ENCODE measurements around the gene IL11.

IL11 gene

GRCh38 chr19:55365245-55365644 lies 5.0 kb downstream of the IL11 start:
- no peaks in the 10 kb centered on the region for H3K9me3 ChIP-seq (ENCODE audit: control insufficient read depth, low read depth, low read length)
- no peak overlapping the region for H3K9ac ChIP-seq (ENCODE audit: low read length)
- peaks cover 24% of the 10 kb centered on the region for H3K27me3 ChIP-seq (ENCODE audit: control insufficient read depth, insufficient read depth, low read length)
- no peaks in the 10 kb centered on the region for H3K36me3 ChIP-seq (ENCODE audit: control insufficient read depth, low read depth, low read length)
- no peak overlapping the region for H3K4me3 ChIP-seq (ENCODE audit: low read length)
- H3K27ac ChIP-seq (ENCODE audit: low read length): no peak overlapping the region
- peaks cover 4% of the 10 kb centered on the region for H3K4me1 ChIP-seq (ENCODE audit: control insufficient read depth, low read depth, low read length)

DNA sequence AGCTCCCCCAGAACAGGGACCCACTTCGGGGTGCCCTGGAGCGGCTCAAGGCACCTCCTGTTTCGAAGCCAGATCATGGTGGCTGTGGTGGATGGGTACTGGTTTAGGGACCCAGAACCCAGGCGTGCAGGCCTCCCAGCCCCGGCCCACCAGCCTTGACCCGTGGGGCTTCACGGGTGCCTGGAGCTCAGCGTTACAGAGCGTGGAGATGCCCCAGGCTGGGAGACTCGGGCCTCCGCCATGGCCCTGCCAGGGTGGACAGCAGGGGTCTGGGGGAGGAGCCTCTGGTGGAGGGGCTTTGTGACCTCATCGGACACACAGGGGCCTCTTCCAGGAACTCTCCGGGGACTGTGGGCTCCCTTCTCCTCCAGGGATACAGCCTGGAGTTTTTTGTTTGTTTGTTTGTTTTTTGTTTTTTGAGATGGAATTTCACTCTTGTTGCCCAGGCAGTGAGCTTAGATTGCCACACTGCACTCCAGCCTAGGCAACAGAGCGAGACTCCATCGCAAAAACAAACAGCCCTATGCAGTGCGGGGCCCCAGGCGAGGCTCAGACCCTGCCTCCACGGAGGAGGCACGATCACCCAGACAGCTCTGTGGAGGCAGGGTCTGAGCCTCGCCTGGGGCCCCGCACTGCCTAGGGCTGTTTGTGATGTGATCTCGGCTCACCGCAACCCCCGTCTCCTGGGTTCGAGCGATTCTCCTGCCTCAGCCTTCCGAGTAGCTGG lies 7.1 kb downstream of the IL11 start, which contains the start of gene GARIN5B:
GARIN5B (minus strand) TSS at position 271 of the 727 bp plus-strand sequence; CDS start at position 77, 194 bp downstream.
- Histone ChIP-seq H3K9ac (ENCODE audit: low read length) (no peak within 1 kb of the TSS), H3K4me3 (ENCODE audit: low read length) (no peak within 1 kb of the TSS), H3K9me3 (ENCODE audit: control insufficient read depth, low read depth, low read length) (no peaks in the 10 kb centered on the region), H3K27ac (ENCODE audit: low read length) (no peak within 1 kb of the TSS), H3K27me3 (ENCODE audit: control insufficient read depth, insufficient read depth, low read length) (peaks cover 10% of the 10 kb centered on the region), H3K36me3 (ENCODE audit: control insufficient read depth, low read depth, low read length) (no peaks in the 10 kb centered on the region), H3K4me1 (ENCODE audit: control insufficient read depth, low read depth, low read length) (peaks cover 4% of the 10 kb centered on the region)

DNA sequence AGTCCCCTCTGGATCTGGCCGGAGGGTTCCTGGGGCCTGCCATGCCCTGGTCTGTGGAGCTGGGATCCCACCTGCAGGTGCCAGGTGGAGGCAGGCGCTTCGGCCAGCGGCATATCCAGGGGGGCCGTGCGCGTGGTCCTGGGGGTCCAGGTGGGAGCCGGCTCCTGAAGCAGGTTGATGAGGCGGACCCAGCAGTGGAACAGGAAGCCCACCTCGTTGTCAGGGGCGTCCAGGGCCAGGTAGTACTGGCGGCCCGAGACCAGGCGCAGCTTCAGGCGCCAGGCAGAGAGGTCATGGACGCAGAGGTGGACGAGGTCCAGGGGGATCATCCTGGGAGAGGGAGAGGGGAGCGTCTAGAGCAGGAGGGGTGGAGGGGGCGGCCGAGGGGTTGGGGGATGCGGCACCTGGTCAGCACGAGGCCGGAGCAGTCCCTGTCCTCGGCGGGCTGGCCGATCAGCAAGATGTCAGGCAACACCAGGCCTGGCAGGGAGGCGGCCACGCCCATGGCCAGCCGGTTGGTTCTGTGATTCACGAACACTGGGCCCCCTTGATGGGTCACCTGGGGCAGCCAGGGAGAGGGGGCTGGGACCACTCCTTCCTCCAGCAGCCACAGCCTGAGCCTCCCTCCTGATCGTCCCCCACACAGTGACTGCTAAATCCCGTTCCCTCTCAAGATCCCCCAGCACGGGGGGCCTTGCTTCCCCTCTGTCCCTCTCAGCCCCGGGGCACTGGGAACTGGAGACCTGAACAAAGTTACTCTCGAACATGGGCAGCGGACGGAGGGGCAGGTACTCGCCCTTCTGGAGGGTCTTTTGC lies 7.9 kb downstream of the IL11 start:
- Histone ChIP-seq H3K27ac (ENCODE audit: low read length) (no peak overlapping the region), H3K36me3 (ENCODE audit: control insufficient read depth, low read depth, low read length) (no peaks in the 10 kb centered on the region), H3K9ac (ENCODE audit: low read length) (no peak overlapping the region), H3K4me3 (ENCODE audit: low read length) (no peak overlapping the region), H3K27me3 (ENCODE audit: control insufficient read depth, insufficient read depth, low read length) (peaks cover 5% of the 10 kb centered on the region), H3K4me1 (ENCODE audit: control insufficient read depth, low read depth, low read length) (peaks cover 4% of the 10 kb centered on the region), H3K9me3 (ENCODE audit: control insufficient read depth, low read depth, low read length) (no peaks in the 10 kb centered on the region)

- Histone ChIP-seq H3K36me3 (ENCODE audit: control insufficient read depth, low read depth, low read length) (no peaks in the 10 kb centered on the region), H3K4me1 (ENCODE audit: control insufficient read depth, low read depth, low read length) (peaks cover 4% of the 10 kb centered on the region), H3K9me3 (ENCODE audit: control insufficient read depth, low read depth, low read length) (no peaks in the 10 kb centered on the region), H3K9ac (ENCODE audit: low read length) (no peak overlapping the region), H3K27ac (ENCODE audit: low read length) (no peak overlapping the region), H3K27me3 (ENCODE audit: control insufficient read depth, insufficient read depth, low read length) (peaks cover 20% of the 10 kb centered on the region), H3K4me3 (ENCODE audit: low read length) (no peak overlapping the region)
Measured at GRCh38 chr19:55360902-55361301, 9.4 kb downstream of the IL11 start.

DNA sequence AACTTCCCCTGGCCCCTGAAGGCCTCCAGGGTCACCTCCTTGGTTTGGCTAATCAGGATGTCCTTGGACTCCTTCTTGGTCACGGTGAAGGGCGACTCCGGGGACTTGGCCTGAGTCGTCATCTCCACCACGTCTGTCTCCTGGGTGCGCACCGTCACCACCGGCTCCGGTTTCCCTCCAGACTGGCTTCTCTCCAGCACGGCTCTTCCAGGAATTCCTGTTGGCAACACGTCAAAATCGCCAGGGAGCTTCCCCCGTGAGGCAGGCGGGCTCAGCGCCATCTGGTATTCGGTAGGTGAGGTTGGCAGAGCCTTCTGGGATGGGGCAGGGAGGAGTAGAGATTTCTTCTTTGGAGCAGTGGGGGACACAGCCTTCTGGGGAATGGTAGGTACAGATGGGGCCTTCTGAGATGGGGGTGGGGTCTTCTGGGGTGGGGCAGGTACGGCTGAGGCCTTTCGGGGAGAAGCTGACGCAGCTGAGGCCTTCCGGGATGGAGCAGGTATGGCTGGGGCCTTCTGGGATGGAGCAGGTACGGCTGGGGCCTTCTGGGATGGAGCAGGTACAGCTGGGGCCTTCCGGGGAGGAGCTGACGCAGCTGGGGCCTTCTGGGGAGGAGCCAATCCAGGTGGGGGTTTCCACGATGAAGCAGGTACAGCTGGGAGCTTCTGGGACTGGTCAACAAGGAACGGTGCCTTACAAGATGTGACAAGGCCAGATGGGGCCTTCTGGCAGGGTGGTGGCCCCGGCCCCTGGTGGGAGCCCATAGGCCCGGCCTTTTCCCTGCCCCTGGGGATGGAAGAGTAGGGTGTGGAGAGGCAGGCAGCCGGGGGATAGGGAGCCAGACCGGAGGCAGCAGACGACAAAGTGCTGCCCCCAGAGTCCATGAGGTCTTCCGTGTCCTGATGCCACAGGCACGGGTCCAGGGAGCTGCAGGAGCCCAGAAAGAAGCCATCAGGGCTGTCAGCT lies 11.0 kb downstream of the IL11 start:
- H3K27ac ChIP-seq (ENCODE audit: low read length): no peak overlapping the region

DNA sequence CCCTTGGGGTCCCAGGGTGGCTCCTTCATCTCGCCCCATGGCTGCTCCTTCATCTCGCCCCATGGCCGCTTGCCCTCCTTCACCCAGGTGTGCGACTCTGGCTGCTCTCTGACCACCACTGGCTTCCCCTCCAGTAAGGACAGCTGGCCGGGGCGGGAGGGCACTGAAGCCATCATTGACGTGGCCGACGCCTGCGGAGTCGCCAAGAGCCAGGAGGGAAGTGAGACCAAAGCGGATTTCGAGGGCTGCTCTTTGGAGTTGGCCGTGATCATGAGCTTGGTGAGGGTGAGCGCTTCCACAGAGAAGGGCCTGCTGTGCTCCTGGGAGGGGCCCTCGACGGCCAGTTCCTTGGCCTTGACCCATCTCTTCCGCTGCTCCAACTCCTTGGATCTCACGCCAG lies 11.8 kb downstream of the IL11 start:
- H3K9me3 ChIP-seq (ENCODE audit: control insufficient read depth, low read depth, low read length): no peaks in the 10 kb centered on the region
- H3K36me3 ChIP-seq (ENCODE audit: control insufficient read depth, low read depth, low read length): no peaks in the 10 kb centered on the region
- no peak overlapping the region for H3K4me3 ChIP-seq (ENCODE audit: low read length)
- peaks cover 36% of the 10 kb centered on the region for H3K27me3 ChIP-seq (ENCODE audit: control insufficient read depth, insufficient read depth, low read length)
- H3K27ac ChIP-seq (ENCODE audit: low read length): no peak overlapping the region
- peaks cover 6% of the 10 kb centered on the region for H3K4me1 ChIP-seq (ENCODE audit: control insufficient read depth, low read depth, low read length)
- H3K9ac ChIP-seq (ENCODE audit: low read length): no peak overlapping the region

More for the DNA sequence above, 11.0 kb downstream of the IL11 start:
- Histone ChIP-seq H3K9me3 (ENCODE audit: control insufficient read depth, low read depth, low read length) (no peaks in the 10 kb centered on the region), H3K36me3 (ENCODE audit: control insufficient read depth, low read depth, low read length) (no peaks in the 10 kb centered on the region), H3K9ac (ENCODE audit: low read length) (no peak overlapping the region), H3K27me3 (ENCODE audit: control insufficient read depth, insufficient read depth, low read length) (peaks cover 35% of the 10 kb centered on the region), H3K4me3 (ENCODE audit: low read length) (no peak overlapping the region), H3K4me1 (ENCODE audit: control insufficient read depth, low read depth, low read length) (peaks cover 4% of the 10 kb centered on the region)

GRCh38 chr19:55355213-55355821 lies 14.9 kb downstream of the IL11 start:
- H3K27ac ChIP-seq (ENCODE audit: low read length): no peak overlapping the region
- no peak overlapping the region for H3K9ac ChIP-seq (ENCODE audit: low read length)

DNA sequence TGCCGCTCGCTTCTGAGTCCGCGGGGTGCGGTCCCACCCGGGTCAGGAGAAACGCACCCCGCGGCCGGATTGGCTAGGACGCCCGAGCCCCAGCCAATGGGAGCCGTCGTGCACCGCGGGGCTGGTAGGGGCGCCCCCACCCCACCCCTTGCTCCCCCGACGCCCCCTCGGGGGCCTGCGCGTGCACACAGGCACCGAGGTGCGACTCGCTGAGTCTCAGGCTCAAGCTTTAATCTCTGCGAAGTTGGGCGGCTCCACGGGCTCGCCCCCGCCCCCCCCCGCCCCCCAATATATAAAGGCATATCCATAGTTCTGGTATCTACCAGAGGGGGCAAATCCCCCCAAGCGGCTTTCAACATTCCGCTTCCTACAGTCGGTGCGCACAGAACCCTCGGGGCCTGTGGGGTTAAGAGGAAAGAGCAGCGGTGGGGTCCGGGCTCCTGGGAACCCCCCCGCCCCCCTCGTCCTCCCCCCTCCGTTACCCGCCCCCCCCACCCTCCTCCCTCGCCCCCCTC lies 15.5 kb downstream of the IL11 start, which contains the start of gene COX6B2:
COX6B2 (minus strand) TSS at position 22 of the 515 bp plus-strand sequence. CDS start 198 bp downstream, outside the sequence.
- H3K27me3 ChIP-seq (ENCODE audit: control insufficient read depth, insufficient read depth, low read length): peaks cover 63% of the 10 kb centered on the region
- H3K9ac ChIP-seq (ENCODE audit: low read length): no peak within 1 kb of the TSS
- H3K36me3 ChIP-seq (ENCODE audit: control insufficient read depth, low read depth, low read length): no peaks in the 10 kb centered on the region
- peaks cover 10% of the 10 kb centered on the region for H3K4me1 ChIP-seq (ENCODE audit: control insufficient read depth, low read depth, low read length)
- no peaks in the 10 kb centered on the region for H3K9me3 ChIP-seq (ENCODE audit: control insufficient read depth, low read depth, low read length)
- H3K27ac ChIP-seq (ENCODE audit: low read length): no peak within 1 kb of the TSS
- peak within 1 kb of the TSS; percentile 68 for H3K4me3 ChIP-seq (ENCODE audit: low read length)

More at GRCh38 chr19:55355213-55355821, 14.9 kb downstream of the IL11 start:
- H3K36me3 ChIP-seq (ENCODE audit: control insufficient read depth, low read depth, low read length): no peaks in the 10 kb centered on the region
- peaks cover 10% of the 10 kb centered on the region for H3K4me1 ChIP-seq (ENCODE audit: control insufficient read depth, low read depth, low read length)
- H3K9me3 ChIP-seq (ENCODE audit: control insufficient read depth, low read depth, low read length): no peaks in the 10 kb centered on the region
- H3K4me3 ChIP-seq (ENCODE audit: low read length): no peak overlapping the region
- peaks cover 63% of the 10 kb centered on the region for H3K27me3 ChIP-seq (ENCODE audit: control insufficient read depth, insufficient read depth, low read length)

DNA sequence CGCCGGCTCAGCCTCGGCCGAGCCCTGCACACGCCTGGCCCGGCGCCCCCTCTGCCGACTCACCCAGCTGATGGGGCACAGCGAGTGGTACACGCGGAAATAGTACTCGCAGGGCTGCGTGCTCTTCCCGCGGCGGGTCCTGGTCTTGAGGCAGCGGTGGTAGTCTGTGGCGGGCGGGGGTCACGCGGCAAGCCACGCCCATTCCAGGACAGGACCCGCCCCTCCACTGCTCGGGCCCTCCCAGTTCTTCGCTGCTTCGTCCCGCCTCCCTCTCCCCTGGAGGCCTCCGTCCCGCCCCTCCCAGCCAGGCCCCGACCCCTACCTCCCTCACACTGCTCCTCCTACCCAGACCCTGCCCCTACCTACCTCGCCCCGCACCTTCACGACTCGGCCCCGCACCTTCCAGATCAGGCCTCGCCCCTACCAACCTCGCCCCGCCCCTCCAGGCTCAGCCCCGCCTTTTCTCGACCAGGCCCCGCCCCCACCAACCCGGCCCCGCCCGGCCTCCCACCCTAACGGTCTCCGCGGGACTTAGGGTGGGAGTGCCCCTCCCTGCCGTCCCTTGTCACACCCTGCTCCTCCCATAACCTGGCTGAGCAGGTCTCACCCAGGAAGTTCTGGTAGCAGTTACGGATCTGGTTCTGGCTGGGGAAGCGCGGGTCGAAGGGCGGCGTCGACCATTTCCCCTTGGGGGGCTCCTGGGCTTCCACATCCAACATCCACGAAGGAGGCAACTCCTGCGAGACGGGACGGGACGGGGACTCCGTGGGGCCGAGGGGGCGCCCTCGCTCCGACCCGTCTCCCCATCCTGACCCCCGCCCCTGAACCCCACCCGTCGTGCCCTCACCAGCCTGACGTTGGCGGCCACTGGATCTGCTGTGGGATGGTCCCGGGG lies 16.2 kb downstream of the IL11 start:
- Histone ChIP-seq H3K4me3 (ENCODE audit: low read length) (peak overlapping the region; percentile 68), H3K27ac (ENCODE audit: low read length) (no peak overlapping the region), H3K9me3 (ENCODE audit: control insufficient read depth, low read depth, low read length) (no peaks in the 10 kb centered on the region), H3K36me3 (ENCODE audit: control insufficient read depth, low read depth, low read length) (no peaks in the 10 kb centered on the region), H3K4me1 (ENCODE audit: control insufficient read depth, low read depth, low read length) (peaks cover 12% of the 10 kb centered on the region), H3K27me3 (ENCODE audit: control insufficient read depth, insufficient read depth, low read length) (peaks cover 63% of the 10 kb centered on the region), H3K9ac (ENCODE audit: low read length) (no peak overlapping the region)

GRCh38 chr19:55353356-55353802 lies 16.9 kb downstream of the IL11 start:
- peaks cover 63% of the 10 kb centered on the region for H3K27me3 ChIP-seq (ENCODE audit: control insufficient read depth, insufficient read depth, low read length)
- H3K27ac ChIP-seq (ENCODE audit: low read length): no peak overlapping the region
- H3K9me3 ChIP-seq (ENCODE audit: control insufficient read depth, low read depth, low read length): no peaks in the 10 kb centered on the region
- H3K4me3 ChIP-seq (ENCODE audit: low read length): peak overlapping the region; percentile 68
- no peaks in the 10 kb centered on the region for H3K36me3 ChIP-seq (ENCODE audit: control insufficient read depth, low read depth, low read length)
- peaks cover 19% of the 10 kb centered on the region for H3K4me1 ChIP-seq (ENCODE audit: control insufficient read depth, low read depth, low read length)
- H3K9ac ChIP-seq (ENCODE audit: low read length): no peak overlapping the region
